Astrocyte of the cerebellum (primary cell): ENCODE data around the gene NINJ2.

Experiments
- DNase-seq: peaks from one replicate; pipeline ENCODE4 v3.0.0-alpha.2; 2011; ENCODE audit warnings: low read depth
- H3K4me3 ChIP-seq: 2 replicates; pipeline ENCODE4 v1.5.1; 2011; ENCODE audit warnings: mild to moderate bottlenecking, low read depth, low read length, moderate library complexity
- CTCF ChIP-seq: IDR thresholded peaks from 2 replicates; pipeline ENCODE4 v1.5.1; 2012; ENCODE audit warnings: low read length, low read depth, moderate library complexity, mild to moderate bottlenecking; ENCODE audit errors: missing control alignments
- in situ Hi-C: cut with HindIII; loops from 2 replicates; pipeline ENCODE4 v1.10.0; 2017; ENCODE audit warnings: low sequenced_read_pairs

Gene NINJ2

GRCh38 chr12:585062-586061 is 77.9 kb downstream of the NINJ2 start:
- no peak for TF ChIP-seq CTCF
- in situ Hi-C loops, result no loop called here
- H3K4me3 ChIP-seq, result no peak overlapping the region
- DNase-seq, result no peak

GRCh38 chr12:583251-583869 is 79.9 kb downstream of the NINJ2 start:
- TF ChIP-seq CTCF, result no peak
- no peak for DNase-seq
- in situ Hi-C loops, result no loop called here

GRCh38 chr12:581746-582145 is 81.5 kb downstream of the NINJ2 start:
- DNase-seq, result no peak
- TF ChIP-seq CTCF, result no peak
- H3K4me3 ChIP-seq, result no peak overlapping the region
- in situ Hi-C loops, result no loop called here

More at GRCh38 chr12:583251-583869, 79.9 kb downstream of the NINJ2 start:
- no peak overlapping the region for H3K4me3 ChIP-seq

DNA sequence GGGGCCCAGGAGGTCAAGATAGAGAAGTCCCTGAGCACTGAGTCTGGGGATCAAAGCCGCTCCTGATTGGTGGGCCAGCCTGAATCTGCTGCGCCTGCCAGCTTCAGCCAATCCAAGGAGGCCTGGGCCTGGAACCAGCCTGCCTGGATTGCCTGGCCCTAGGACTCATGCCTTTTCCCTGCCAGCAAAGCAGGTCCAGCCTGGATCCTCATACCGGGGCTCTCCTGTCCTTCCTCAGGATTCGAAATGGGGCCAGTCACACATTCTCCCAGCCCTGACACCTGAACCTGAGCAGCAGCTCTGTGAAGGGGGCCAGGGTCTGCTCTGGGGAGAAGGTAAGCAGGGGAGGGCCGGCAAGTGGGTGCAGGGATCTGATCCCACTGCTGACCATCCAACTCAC is 81.9 kb downstream of the NINJ2 start:
- in situ Hi-C loops, result no loop called here
- no peak for DNase-seq
- H3K4me3 ChIP-seq, result no peak overlapping the region
- TF ChIP-seq CTCF, result no peak

- H3K4me3 ChIP-seq, result no peak overlapping the region
- in situ Hi-C loops, result no loop called here
- no peak for DNase-seq
- no peak for TF ChIP-seq CTCF
Measured at GRCh38 chr12:580813-581212, 82.4 kb downstream of the NINJ2 start.

DNA sequence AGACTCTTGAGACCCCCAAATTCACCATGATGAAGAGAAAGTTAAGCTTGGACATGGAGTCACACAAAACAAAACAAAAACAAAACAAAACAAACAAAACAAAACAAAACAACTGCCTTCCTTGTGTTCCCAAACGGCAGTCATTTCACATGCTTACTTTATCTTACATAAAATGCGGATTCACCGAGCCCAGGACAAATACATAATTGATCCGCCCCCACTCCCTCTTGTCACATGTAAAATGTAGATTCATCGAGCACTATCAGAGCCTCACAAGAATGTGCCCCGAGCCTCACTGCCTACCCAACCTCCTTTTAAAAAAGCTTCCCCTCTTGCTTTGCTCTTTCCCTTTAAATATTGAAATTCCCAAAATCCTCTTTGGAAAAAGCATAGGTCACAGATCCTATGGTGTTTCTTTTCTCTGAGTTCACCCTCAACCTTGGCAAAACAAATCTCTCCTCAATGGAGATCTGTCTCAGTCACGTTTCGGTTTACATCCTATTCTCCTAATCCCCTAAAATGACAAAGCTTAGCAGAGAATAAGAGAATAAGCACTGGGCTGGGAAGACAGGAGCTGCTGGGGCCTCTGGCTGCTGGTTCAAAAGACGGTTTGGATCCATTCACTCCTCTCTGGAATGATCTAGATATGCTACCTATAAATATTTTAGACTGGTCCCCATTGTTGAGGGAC is 83.7 kb downstream of the NINJ2 start:
- DNase-seq, result no peak
- TF ChIP-seq CTCF, result no peak
- H3K4me3 ChIP-seq, result no peak overlapping the region
- in situ Hi-C loops, result no loop called here
